Stimulated activated CD4-positive, alpha-beta T cell treated with anti-CD3 and anti-CD28 coated beads, Interleukin-12 subunit alpha, Interleukin-12 subunit beta, amount 100 ng/mL, for 4 hours (primary cell): Measurements from ENCODE around the gene DAGLA.

Source experiments
- DNase-seq: peaks from one replicate; pipeline ENCODE4 v3.0.0-alpha.2; 2020

The DAGLA gene

DNA sequence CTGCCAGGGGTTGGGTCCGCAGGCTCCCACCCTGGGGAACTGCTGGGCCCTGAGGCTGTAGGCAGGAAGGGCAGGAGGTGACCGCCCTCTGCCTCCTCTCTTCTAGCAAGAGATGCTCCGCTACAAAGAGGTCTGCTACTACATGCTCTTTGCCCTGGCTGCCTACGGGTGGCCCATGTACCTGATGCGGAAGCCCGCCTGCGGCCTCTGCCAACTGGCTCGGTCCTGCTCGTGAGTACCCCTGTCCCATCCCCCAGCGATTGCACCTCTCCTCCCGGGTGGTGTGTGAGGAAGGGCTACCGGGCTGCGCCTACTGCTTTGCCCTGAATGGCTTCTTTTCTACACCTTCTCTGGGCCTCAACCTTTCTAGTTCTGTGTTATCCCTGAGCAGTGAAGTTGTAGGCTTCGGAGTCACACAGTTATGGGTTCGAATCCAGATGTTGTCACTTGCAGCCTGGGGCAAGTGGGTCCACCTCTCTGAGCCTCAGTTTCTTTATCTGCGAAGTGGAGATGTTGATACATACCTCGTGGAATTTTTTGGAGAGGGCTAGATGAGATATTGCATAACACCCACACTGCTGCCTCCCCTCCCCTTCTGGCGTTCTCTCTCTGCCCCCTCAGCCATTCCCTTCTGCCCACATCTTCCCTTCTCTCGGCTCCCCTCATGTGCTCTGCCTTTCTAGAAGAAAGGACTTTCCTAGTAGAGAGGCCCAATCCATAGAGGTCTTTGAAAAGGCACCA, 51.2 kb downstream of the DAGLA start:
- no peak for DNase-seq

DNA sequence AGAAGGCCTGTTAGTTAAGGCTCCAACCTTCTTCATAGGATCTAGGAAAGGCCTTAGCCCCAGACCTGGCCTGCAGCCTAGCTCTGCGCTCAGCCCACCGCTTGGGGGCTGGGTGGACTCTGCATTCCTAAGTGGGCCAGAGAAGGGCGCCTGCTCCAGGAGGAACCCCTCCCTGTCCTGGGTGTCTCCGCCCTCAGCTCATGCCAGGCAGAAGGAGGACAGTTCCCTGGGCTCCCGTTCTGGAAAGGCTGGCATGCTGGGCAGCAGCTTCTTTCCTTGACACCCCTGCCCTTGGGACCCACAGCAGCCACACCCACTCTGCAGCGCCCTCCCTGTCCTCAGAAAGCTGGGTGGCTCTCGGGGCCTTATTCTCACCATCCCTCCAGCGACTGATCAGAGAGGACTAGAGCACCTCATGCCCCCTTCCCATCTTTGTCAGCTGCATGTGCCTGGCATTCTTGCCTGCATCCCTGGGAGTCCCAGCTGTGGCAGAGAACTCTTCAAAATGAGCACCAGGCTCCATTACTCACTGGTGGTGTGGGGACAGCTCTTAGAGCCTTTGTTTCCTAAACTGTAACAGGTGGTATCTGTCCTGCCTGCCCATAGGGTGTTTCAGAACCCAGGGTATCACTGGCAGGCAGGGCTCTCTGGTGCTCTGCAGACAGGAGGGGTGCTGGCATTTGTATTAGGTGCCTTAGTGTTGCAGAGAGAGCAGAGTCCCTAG, 51.9 kb downstream of the DAGLA start:
- DNase-seq, result no peak

DNA sequence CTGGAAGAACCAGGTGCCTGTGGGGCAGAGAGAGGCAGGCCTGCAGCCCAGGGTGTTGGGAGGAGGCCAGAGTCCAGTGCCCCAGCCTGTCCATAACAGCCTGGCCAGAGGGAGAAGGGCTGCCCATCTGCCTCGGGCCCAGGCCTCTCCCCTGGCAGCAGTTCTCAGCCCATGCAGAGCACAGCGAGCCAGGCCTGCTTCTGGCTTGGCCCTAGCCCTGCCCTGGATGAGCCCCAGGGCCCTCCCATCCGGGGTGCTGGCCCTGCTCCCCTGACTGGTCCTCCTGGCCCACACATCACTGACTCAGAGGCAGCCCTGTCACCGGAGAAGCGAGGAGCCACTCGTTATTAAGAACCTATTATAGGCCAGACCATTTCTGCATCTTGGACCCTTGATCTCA, 52.5 kb downstream of the DAGLA start:
- DNase-seq, result no peak

DNA sequence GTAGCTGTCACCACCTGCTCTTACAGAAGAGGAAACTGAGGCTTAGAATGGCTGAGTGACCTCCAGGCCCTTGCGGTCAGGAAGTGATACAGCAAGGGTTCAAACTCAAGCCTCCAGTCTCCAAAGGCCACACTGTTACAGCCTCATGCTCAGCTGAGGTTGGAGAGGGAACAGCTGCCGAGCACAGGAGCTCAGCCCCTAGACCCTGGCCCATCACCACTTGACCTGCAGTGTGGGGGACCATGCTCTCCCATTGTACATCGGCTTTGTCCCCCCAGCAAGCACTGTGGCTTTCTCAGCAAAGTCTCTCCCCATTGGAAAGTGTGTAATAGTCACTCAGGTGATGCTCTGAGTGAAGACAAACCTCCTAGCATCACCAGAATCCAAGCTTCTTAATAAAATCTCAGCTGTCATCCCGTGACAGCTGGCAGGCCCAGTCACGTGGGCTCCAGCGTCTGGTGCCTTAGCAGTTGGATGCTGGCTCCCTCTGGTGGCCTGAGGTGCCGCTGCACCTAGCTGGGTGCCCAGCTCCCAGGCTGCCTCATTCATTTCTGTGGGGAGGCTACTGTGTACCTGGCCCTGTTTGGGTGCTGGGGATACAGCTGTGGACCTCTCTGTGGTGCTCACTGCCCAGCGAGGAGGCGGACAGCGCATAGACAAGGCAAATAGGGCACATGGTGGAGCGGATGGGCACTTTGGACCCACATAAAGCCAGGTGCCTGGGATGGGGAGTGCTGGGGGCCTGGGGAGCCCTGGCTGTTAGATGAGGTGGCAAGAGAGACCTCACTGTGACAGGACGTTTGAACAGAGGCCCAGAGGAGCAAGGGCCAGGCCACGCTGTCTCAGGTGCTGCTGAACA, 53.2 kb downstream of the DAGLA start:
- DNase-seq, result peak; percentile 78

DNA sequence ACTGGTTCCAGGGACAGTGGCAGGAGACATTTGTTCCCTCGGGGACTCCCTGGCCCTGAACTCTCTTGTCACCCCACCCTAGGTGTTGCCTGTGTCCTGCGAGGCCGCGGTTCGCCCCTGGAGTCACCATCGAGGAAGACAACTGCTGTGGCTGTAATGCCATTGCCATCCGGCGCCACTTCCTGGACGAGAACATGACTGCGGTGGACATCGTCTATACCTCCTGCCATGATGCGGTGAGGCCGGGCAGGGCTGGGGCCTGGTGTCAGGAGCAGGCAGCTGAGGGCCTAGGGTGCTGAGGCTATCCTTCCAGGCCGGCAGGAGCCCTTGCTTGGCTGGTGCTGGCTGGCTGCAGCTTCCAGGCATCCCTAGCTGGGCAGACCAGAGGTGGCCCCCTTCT, 54.6 kb downstream of the DAGLA start:
- no peak for DNase-seq

DNA sequence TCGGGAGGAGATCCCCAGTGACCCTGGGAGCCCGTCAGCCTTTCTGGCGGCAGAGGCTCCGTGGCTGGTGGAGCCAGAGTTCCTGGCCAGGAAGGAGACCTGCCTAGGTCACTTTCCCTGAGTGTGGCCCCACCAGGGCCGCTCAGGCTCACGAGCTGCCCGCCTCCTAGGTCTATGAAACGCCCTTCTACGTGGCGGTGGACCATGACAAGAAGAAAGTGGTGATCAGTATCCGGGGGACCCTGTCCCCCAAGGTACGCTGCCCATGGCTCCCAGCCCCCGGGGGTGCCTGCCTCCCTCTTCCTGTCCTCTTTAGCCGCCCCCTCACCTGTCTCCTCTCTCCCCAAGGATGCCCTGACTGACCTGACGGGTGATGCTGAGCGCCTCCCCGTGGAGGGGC, 55.2 kb downstream of the DAGLA start:
- DNase-seq, result no peak

DNA sequence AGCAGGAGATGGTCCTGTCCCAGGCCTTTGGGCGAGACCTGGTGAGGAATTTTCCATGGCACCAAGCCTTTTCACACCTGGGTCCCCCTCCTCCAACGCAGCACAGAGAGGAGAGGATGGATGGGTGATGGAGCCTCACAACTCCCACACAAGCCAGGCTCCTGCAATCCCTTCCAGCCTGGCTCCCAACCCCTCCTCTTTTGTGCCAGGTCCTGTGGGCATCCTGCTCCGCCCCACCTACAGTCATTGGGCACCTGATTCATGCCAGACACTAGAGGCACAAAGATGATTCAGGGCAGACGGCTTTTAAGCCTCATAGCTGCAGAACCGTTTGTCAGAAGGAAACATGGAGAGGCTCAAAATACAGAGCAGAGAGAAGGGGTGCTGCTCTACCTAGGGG, 56.1 kb downstream of the DAGLA start:
- no peak for DNase-seq

DNA sequence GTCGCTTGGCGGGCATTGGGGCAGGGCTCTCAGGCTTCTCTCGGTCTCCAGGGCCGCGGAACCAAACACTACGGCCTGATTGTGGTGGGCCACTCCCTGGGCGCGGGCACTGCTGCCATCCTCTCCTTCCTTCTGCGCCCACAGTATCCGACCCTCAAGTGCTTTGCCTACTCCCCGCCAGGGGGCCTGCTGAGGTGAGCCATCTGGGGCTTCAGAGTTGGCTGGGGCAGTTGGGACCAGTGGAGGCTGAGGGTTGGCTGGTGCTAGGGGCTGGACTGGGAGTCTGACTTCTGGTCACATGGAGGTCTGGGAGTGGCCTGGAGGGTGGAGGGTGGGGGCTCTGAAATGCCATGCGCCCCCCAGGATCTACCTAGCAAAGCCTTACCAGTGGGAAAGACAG, 56.9 kb downstream of the DAGLA start:
- no peak for DNase-seq

DNA sequence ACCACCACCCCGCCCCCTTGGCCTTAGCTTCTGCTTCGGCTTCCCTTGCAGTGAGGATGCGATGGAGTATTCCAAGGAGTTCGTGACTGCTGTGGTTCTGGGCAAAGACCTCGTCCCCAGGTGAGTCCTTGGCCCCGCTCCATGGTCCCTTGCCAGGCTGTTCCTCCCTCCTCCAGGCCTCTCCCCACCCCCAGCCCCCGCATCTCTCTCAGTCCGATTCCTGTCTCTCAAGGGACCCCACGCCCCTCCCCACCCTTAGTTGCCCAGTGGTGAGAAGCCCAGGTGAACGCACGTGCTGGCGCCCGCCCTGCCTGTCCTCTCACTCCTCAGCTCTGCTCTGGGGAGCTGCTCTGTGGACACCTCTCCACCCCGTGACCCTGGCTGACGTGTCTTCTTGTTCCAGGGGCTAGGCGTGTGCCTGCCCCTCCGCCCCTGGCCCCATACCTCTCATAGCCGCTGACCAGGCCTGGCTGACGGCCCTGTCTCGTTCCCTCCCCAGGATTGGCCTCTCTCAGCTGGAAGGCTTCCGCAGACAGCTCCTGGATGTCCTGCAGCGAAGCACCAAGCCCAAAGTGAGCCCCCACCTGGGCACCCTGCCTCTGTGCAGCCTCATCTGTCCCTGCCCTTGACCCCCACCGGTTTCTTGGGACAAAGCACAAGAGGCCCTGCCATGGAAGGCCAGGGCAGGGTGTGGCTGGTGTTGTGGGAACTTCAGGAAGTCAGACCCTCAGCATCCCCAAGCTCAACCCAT, 57.6 kb downstream of the DAGLA start:
- DNase-seq, result no peak

DNA sequence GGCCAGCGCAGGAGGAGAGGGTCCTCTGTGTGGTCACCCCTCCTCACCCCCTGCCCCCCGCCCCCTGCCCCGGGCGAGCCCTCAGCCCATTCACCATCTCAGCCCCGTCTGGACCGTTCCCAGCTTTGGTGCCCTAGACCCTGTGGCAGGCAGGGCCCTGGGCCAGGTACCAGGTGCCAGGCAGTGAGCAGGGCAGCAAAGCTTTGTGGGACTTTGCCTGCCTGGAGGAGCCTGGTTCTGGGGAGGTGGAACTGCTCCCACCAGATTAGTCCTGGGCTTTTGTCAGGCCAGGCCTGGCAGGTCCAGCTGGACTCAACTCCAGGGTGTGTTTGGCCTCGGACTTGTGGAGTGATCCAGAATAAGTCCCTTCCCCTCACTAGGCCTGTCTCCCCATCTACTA, 58.6 kb downstream of the DAGLA start:
- DNase-seq, result no peak

DNA sequence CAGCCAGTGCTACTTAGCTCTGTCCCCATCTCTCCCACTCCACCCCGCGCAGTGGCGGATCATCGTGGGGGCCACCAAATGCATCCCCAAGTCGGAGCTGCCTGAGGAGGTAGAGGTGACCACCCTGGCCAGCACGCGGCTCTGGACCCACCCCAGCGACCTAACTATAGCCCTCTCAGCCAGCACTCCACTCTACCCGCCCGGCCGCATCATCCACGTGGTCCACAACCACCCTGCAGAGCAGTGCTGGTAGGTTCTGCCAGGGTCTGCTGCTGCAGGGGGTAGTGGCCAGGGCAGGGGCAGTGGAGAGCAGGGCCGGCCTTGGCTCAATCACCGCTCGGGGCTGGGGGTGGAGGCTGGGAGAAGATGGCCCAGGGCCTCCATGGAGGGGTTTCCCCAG, 59.2 kb downstream of the DAGLA start:
- DNase-seq, result no peak

DNA sequence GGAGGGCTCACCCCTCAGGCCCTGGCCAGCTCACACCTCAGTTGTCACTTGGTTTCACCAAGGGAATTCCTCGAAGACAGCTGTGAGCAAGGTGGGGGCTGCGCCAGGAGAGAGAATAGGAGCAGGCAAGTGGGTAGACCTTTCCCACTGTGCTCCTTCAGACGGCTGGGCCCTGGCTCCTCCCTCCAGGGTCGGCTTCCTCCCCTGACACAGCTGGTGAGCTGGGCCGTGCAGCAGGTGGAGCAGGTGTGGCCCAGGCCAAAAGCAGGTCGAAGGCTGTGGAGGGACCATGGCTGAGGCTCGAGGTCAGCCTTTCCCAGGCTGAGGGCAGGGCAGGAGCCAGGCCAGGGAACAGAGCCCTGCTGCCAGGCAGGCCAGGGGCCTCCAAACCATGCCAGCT, 59.8 kb downstream of the DAGLA start:
- DNase-seq, result no peak

DNA sequence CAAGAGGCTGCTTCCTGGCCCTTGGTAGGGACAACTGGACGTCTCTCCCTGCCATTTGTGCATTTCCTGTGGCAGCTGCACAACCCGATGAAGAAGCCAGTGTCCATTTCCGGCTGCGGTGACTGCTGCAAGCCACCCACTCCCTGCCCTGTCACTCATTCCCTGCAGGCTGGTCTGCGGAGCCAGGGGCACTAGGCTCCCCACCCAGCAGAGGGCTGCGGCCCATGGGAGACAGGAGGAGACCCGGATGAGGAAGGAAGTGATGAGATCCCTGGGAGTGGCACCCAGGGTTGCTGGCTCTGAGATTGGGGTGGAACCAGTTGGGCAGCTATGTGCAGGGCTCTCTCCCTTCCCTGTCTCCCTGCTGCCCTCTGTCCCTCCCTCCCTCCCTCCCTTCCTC, 62.2 kb downstream of the DAGLA start:
- DNase-seq, result no peak

DNA sequence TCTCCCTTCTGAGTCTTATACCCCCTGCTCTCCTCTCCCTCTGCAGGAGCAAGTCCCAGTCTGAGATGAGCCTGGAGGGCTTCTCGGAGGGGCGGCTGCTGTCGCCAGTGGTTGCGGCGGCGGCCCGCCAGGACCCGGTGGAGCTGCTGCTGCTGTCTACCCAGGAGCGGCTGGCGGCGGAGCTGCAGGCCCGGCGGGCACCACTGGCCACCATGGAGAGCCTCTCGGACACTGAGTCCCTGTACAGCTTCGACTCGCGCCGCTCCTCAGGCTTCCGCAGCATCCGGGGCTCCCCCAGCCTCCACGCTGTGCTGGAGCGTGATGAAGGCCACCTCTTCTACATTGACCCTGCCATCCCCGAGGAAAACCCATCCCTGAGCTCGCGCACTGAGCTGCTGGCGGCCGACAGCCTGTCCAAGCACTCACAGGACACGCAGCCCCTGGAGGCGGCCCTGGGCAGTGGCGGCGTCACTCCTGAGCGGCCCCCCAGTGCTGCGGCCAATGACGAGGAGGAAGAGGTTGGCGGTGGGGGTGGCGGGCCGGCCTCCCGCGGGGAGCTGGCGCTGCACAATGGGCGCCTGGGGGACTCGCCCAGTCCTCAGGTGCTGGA, 63.4 kb downstream of the DAGLA start:
- no peak for DNase-seq

DNA sequence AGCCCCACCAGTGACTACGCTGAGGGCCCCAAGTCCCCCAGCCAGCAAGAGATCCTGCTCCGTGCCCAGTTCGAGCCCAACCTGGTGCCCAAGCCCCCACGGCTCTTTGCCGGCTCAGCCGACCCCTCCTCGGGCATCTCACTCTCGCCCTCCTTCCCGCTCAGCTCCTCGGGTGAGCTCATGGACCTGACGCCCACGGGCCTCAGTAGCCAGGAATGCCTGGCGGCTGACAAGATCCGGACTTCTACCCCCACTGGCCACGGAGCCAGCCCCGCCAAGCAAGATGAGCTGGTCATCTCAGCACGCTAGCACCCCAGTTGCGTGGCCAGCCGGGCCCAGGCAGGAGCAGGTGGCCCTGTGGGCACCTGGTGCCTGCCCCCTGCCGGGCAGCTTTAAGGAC, 64.0 kb downstream of the DAGLA start:
- DNase-seq, result no peak

DNA sequence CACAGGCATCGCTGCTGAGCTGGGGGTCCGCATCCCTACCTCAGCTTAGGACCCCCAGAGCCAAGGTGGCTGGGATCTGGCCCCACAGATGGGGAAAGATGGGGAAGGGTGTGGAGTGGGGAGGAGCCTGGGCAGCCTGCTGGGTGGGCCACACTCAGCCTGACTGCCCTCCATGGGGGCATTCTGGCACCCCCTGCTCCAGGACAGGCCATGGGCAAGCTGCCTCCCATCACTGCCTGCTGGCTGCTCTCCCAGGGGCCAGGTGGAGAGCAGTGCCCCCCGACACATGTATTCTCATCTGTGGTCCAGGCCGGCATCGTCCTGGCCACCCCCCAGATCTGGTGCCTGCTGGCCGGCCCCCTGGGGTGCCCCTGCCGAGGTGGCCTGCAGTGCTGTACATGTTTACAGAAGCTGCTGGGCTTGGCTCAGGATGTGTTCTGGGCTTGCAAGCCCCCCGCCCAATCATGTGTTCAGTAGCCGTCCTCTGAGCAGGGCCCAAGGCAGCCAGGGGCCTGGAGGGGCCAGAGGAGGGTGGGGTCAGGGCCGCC, 64.5 kb downstream of the DAGLA start:
- no peak for DNase-seq

DNA sequence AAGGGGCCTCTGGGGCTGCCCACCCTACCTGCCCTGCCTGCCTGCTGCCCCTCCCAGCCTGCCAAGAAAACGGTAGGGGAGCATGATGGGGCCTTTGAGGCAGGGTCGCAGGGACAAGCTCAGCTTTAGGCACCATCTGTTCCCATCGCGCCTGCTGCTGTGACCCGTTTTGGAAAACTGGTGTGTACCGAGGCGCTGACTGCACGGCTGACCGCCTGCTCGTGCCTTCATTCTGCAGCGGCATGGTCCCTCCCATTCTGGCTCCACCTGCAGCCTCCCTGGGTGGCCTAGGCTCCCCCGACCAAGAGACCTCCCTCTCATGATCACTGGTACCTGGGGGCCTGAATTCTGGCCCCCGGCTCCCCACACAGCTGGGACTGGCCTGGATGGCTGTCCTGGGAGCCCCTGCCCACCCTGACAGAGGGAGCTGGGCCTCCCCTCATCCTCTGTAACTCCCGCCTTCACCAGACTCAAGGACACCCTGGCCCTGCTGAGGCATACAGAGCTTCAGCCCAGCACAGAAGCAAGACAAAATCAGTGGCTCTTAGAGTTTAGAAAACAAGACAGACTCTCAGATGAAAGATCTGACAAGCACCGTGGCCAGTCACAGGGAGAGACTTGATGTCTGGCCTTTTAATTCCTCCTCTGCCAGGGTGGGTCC, 65.7 kb downstream of the DAGLA start:
- DNase-seq, result no peak

DNA sequence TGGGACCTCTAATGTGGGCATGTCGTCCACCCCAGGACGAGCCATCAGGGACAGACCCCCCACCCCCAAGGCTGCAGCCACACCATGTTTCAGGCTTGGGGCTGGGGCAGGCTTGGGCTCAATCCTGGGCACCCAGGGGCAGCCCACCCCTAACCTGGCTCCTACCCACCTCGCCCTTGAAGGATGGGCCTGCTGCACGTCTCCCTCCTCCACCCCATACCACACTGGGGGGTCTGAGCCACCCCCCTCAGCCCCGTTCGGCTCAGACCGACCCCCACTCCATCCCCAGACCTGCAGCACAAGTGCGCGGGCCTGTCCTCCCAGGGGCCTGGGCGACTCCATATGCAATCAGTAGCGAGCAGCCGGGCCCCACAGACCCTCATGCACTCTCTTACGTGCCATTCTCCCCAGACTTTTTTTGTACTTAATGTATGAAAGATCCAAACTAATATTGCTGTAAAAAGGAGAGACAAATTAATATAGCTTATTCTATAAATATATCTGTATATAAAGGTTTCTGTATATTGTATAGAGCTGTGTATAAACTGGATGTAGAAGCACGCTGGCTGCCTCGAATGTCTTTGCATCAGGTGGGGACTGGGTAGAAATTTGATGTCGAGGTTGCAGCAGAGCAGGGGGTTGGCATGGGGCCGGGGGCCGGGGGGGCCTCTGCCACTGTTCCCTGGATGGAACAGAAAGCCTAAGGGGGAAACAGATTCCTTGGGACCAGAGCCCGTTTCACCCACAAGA, 66.4 kb downstream of the DAGLA start:
- DNase-seq, result no peak

DNA sequence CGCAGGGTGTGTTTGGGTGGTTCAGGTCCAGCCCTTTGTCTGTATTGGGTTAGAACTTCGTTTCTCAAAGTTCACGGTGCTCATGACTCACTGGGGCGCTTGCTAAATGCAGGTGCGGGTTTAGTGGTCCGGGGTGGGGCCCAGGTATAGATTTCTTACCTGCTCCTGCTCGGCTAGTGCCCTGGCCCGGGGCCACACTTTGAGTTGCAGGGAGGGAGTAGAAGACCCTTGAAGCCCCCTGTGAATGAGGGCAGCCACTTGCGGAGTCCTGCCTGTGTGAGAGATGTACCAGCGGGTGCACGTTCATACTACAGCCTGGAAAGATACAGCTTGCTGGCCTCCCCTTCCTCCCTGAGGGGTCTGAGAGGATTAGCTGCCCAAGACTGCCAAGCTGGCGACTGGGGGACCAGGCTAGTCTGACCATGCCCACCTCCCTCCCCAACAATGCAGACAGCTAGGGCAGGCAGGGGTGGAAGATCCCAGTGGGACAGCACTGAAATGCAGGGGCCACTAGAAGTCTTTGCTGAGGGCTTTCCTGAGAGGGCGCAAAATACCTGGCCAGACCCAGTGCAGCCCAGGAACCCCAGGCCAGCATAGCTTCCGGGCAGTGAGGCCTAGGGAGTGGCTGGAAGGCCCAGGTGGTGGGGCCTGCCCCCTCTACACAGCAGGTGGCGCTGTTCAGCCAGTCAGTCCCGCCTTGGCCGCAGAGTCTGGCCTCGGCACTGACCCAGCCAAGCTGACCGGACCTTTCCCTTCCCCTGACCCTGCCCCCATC, 67.2 kb downstream of the DAGLA start:
- DNase-seq, result peak; percentile 12

DNA sequence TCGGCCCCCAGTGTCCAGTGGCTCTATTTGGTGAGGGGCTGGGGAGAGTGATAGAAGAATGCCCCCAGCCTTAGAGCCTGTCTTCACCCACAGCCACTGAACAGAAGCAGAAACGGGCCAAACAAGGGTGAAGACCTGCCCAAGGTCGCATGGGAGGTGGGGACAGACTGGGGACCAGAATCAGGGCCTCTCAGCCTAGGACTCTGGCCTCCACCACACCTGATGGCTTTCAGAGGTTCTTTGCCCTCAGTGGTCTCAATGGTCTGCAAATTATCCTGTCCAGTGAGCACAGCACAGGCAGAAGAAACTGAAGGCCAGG, 67.7 kb downstream of the DAGLA start:
- DNase-seq, result no peak
